Measurements from ENCODE around the gene ESYT2. TPM values are rescaled to one million over a fixed set of nuclear protein-coding genes. Genes with fewer than 3 reads are reported as not detected.

The ESYT2 gene
- total RNA-seq, 5 donors from 2014 or later (not counting 1 experiment from before 2014, with no cell fraction given): 99.0 to 122 (median 116) TPM

Other genes with a start within 250 kb of the ESYT2 start
- gene PTPRN2, start 241.7 kb downstream of the ESYT2 start, total RNA-seq: 1 to 10 TPM in 2 of 5 donors, under 1 TPM in 3; 0.60 to 1.7 (median 0.82) TPM
- gene NCAPG2, start 124.7 kb downstream of the ESYT2 start, total RNA-seq: 10 to 100 TPM in 3 of 5 donors, 1 to 10 TPM in 2; 6.2 to 14.7 (median 11.9) TPM
- gene DYNC2I1, start 27.0 kb upstream of the ESYT2 start, total RNA-seq: 10 to 100 TPM; 12.7 to 20.6 (median 15.1) TPM

All from T-cell (primary cell).